Erythroblast (primary cell): ENCODE results near the gene EXOC6.
A peak's percentile ranks its signal among the peaks of the same experiment; 100 is the strongest.

ENCODE experiments used
- DNase-seq, 2 experiments: peaks; one replicate each; lab custom pipeline; 2025; lab: John Stamatoyannopoulos, UW
- GATA1 ChIP-seq: IDR thresholded peaks from 2 replicates; pipeline ENCODE4 v1.6.1; 2011; ENCODE audit warnings: low read depth, mild to moderate bottlenecking, control low read depth, low read length, moderate library complexity
- POLR2A ChIP-seq: IDR thresholded peaks from 2 replicates; pipeline ENCODE4 v1.6.1; 2011; ENCODE audit warnings: mild to moderate bottlenecking, low read length

Gene EXOC6

DNA sequence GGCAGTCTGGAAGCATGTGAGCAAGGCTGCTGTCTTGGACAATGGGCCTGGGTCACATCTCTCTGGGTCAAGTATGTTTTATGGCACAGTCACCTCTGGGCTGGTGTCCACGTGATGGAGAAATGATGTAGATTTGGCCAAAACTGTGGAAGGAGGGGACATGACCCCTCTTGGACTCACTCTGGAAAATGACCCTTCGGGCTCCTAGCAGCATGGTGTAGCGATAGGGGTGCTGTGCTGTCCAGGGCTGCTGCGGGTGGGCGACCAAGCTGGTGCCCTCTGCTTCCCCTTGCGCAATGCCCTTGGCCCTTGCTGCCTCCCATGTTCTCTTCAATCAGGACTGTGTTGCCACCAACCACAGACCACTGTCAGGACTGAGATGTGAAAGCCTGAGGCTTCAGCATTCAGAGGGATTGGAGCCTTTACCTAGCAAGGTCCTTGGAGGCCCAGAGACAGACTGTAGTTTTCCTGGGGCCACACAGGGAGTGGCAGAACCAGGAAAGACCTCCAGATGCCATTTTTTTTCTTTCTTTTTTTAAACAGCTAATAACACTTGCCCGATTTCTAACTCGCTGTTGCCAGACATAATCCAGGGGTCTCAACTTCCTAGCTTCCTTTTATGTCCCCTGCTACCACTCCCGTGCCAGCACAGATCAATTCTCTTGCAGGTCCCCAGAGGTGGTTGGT lies 231.5 kb downstream of the EXOC6 start:
- no peak for DNase-seq
- TF ChIP-seq GATA1 (no peak), POLR2A (no peak)

DNA sequence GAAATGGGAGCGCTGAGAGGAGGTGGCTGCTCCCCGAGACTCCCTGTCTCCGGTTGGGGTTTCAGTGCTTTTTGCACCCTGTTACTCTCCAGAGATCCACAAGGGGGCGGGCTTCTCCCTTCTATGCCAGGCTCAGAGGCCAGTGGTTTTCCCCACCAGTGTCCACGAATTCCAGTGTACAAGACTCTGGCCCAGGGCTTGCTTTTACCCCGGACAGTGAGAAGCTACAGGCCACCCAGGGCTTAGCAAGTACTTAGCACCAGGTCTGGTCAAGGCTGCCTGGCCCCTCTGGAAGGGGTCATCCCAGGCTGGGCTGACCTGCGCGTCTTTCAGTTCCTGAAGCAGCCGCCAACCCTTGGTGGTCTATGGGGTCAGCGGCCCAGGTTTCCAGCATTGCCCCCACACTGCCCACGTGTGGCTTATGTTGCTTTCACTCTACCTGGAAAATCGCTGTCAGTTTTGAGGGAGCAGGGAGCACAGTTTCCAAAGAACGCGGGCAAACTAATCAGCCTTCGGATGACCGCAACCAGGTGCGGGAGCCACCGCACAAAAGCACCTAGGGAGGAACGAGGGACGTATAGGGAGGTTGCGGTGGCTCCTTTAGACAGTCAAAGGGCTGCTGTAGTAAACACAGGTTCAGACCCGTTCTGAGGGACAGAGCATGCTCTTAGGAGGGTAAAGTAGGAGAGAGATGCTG lies 232.2 kb downstream of the EXOC6 start:
- DNase-seq: peak; percentile 35 to 65

DNA sequence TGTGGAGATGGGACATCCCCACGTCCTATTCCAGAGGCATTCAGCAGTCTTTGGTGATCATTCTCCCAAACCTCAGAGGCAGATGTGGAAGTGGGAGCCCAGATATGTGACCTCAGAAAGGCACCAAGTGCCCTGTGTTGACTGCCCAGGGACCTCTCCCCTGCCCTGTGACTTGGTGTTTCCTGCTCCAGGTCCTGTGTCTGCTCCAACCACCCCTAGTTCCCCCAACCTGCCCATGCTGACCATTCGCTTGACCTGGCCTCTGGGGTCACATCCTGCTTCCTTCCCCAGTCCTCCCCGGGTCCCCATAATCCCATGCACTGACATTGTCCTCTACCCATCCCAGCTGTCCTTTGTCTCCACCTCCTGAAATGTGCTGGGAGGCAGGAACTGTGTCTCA lies 233.0 kb downstream of the EXOC6 start:
- DNase-seq: no peak

More for the DNA sequence above, 232.2 kb downstream of the EXOC6 start:
- TF ChIP-seq POLR2A: no peak
- TF ChIP-seq GATA1: no peak

DNA sequence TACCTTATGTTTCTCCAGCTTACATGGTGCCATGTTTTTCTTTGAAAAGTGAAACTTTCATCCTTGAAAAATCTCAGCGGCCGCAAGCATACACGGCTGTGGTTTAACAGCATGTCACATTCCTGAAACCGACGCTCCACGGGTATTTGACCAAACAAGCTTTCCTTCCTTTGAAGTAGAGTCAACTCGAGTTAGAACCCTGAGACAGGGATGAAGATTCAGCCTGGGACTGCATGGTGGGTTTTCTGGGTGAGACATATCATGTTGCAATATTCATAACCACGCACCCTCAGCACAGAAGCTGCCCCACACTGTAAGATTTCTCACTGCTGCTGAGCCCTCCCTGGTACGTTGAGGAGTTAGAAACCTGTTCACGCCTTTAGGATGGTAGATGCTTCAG lies 233.5 kb downstream of the EXOC6 start:
- no peak for DNase-seq
- TF ChIP-seq GATA1 (no peak), POLR2A (no peak)

More for the DNA sequence above, 233.0 kb downstream of the EXOC6 start:
- TF ChIP-seq POLR2A (no peak), GATA1 (no peak)

DNA sequence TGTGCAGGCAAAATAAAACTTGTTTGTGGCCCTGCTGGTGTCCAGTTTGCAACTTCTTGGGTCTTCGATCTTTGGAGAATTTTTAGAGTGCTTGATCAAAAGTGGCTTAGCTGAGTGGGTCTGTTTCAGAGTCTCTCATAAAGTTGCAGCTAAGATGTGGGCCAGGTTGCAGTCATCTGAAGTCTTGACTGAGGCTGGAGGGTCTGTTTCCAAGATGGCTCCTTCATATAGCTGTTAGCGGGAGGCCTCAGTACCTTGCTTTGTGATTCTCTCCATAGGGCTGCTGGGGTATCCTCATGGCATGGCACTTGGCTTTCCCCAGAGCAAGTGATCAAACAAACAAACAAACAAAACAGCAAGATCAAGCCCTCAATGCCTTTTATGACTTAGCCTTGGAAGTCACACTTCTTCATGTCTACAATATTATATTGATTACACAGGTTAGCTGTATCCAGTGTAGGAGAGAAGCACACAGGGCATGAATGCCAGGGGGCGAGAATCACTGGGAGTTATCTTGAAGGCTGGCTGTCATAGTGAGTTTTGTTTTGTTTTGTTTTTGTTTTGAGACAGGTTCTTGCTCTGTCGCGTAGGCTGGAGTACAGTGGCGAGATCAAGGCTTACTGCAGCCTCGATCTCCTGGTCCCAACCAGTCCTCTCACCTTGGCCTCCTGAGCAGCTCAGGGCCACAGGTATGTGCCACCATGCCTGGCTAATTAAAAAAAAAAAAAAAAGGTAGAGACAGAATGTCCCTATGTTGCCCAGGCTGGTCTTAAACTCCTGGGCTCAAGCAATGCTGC lies 235.6 kb downstream of the EXOC6 start:
- DNase-seq: no peak
- TF ChIP-seq POLR2A: no peak
- no peak for TF ChIP-seq GATA1

DNA sequence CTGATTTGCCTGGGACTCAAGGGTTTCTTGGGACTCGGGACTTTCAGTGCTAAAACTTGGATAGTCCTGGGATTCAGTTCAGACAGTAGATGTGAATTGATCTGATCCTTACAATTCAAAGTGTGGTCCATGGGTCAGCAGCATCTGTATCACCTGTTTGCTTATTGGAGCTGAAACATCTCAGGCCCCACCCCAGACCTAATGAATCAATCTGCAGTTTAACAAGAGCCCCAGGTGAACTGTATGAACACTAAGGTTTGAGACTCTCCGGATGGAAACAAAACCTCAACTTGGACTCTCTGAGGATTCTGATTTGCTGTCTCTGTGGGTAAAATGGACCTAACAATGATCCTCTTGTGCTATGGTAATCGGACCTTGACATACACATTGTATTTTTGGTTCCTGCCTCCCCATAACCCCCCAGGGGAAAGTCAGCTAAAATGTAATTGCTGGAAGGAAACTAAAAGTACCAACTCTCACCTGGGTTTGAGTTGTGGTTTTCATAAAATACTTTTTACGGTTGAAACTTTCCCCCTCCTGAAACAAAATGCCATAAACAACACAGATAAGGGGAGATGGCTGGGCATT lies 237.0 kb downstream of the EXOC6 start:
- DNase-seq: no peak
- no peak for TF ChIP-seq POLR2A
- TF ChIP-seq GATA1: no peak

DNA sequence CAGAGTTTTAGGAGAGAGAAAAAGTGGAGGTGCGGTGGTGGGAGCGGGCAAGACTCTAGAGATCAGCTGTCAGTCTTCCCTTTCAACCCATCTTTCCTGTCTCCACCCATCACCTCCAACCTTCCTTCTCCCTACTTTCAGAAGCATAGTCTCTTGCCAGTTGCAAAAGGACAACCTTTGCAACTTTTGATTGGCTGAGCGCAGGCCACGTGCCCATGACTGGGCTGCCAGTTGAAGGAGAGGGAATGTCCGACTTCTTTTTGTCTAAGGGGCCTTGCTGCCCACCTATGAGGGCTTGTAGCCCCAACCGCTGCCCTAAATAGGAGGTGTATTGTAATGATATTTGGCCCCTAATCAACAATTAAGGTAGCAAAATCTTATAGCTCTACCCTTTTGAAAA lies 238.0 kb downstream of the EXOC6 start:
- DNase-seq: no peak
- no peak for TF ChIP-seq GATA1
- TF ChIP-seq POLR2A: no peak

DNA sequence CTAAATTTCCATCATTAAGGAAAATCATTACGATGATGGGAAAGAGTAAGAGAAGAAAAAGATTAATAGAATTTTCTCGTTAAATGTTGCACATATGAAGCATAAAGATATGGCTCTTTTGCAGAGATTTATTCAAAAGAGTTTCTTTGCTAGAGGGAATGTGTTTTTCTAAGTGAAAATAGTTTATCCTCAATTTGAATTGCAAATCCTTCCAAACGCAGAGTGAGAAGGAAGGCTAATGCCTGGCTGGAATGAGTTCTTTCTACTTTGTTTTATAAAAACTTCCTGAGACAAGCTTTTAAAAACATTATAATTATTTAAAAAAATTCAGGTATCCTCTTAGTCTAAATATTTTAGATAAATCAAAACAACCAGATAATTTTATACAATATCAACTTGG lies 239.5 kb downstream of the EXOC6 start:
- TF ChIP-seq GATA1: no peak
- no peak for TF ChIP-seq POLR2A
- no peak for DNase-seq

DNA sequence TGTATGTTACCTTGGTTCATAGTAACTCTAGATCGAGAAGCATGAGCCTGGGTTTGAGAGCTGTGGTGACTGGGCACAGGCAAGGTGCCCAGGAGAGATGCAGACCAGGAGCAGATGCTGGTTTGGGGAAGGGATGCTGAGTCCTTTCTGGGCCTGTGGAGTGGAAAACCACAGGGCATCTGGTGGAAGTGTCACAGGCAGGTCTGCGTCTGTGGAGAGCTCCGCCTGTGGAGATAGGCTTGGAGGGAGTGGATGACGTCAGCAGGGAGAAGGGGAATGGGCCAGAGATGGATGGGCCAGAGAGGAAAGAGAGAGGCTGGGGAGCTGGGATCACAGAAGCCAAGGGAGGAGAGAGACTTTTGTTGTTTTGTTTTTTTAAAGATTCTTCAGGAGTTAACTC lies 240.1 kb downstream of the EXOC6 start:
- DNase-seq: no peak
- TF ChIP-seq POLR2A (no peak), GATA1 (no peak)

DNA sequence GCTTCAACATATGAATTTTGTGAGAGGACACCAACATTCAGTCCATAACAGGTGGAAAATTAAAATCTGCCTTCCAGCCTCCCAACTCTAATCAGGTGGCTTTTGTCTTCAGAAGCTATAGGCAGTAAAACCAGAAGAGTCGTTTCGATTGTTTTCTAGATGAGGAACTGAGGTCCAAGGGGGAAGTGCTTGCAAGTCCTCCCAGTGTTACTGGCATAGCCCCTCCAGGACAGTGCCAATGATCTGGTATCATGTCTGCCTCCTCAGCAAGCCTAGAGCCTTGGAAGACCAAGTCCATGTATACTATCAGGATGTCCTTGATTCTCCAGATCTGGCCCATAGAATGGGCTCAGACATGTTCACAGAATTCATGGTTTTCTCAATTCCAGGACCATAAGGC lies 242.3 kb downstream of the EXOC6 start:
- TF ChIP-seq GATA1 (no peak), POLR2A (no peak)
- DNase-seq: no peak

DNA sequence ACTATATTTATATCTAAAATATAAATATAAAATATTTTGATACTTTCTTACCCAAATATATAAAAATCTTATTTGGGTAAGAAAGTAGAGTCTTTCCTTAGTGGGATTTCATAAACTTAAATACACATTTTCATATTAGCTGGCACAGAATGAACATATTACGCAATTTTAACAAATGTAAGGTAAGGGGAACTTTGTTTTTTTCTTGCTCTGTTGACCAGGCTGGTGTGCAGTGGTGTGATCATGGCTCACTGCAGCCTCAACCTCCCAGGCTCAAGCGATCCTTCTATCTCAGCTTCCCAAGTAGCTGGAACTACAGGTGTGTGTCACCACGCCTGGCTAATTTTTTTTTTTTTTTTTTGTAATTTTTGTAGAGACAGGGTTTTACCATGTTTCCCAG lies 243.6 kb downstream of the EXOC6 start:
- no peak for DNase-seq
- TF ChIP-seq GATA1 (no peak), POLR2A (no peak)

DNA sequence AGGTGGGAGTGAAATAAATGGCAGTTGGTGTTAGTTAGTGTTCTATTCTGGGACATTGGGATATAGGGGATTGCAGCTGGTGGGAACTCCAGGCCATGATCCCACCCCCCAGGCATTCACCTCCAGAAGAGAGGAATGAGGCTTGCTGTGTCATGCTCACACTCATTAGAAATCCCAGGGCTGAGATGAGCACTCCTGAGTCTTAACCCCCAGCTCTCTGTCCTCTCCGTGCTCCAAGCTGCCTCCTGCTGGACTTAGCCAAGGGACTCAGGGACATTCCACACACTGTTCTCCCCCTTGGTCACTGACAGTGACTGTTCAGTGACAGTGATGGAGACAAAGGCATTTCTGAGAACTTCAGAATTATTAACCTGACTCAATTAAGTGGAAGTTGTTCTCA lies 246.9 kb downstream of the EXOC6 start:
- no peak for TF ChIP-seq POLR2A
- no peak for TF ChIP-seq GATA1
- DNase-seq: no peak

DNA sequence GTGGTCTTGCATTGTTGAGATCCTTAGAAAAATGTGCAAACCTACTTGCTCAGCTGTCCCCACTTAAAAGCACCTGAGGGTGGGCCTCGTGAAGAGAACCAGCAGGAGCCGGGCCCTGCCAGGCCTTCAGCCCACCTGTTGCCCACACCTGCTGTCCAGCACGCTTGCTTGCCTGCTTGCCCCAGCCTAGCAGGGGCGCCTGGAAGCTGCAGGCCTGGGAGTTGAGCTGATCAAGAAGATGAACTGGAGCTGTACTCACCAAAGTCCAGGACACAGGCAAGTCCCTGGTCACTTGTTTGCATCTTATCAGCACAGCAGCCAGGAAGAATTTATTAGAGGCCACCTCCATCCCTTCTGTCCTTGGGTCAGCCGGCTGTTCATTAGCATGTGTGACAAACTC lies 248.6 kb downstream of the EXOC6 start:
- no peak for DNase-seq
- TF ChIP-seq GATA1 (no peak), POLR2A (no peak)
